Activated naive CD4-positive, alpha-beta T cell treated with anti-CD3 and anti-CD28 coated beads, Interleukin-2, amount 10 ng/mL, durations not matched to agents 7 days and 5 days (primary cell): Measurements from ENCODE around the gene ADAMTS10.
A peak's percentile ranks its signal among the peaks of the same experiment; 100 is the strongest.
"Not testable (repeated sequence)": the region's sequence is repeated elsewhere in the genome, so short reads cannot be mapped to it uniquely, and the experiment has no call there.

Source experiments
- CTCF ChIA-PET: fragments of 350-600 bp; sonication (Branson Sonifier 250); formaldehyde crosslinking; loops from one replicate; lab custom pipeline; 2021; ENCODE audit warnings: antibody characterized with exemption; lab: Charles Lee
- DNase-seq: peaks from one replicate; pipeline ENCODE4 v3.0.0-alpha.2; 2020
- H3K27ac Mint-ChIP-seq: one replicate; pipeline ENCODE4 v1.8.0; 2021; ENCODE audit warnings: mild to moderate bottlenecking, moderate library complexity, mixed read lengths
- H3K27me3 Mint-ChIP-seq: one replicate; pipeline ENCODE4 v1.8.0; 2021; ENCODE audit warnings: mild to moderate bottlenecking, mixed read lengths
- H3K36me3 Mint-ChIP-seq: one replicate; pipeline ENCODE4 v1.8.0; 2021; ENCODE audit warnings: mixed read lengths
- H3K4me1 Mint-ChIP-seq: one replicate; pipeline ENCODE4 v1.8.0; 2021; ENCODE audit warnings: mixed read lengths
- H3K4me3 Mint-ChIP-seq: one replicate; pipeline ENCODE4 v1.8.0; 2021; ENCODE audit warnings: mild to moderate bottlenecking, moderate library complexity, mixed read lengths
- H3K9me3 Mint-ChIP-seq: one replicate; pipeline ENCODE4 v1.8.0; 2021; ENCODE audit warnings: mixed read lengths

Gene ADAMTS10

DNA sequence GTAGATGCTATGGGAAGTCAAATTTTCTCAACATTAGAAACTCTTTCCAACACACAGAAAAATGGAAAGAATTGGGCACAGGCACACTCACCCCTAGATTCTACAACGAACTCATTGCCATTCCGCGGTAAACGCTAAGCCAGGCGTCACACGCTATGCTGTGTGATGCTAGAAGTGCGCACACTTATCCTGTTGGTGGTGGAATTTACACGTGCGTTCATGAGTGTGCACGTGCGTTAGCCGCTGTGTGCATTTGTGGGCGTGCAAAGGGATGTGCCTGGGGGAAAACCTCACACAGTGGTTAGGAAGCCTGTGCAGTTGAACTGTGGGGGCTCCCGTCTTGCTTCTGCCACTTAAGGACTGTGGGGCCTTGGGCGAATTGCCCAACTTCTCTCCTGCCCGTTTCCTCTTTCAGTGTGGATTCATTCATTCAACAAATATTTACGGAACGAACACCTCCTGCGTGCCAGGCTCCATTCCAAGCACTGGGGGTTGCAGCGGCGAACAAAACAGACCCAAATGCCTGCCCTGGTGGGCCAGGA lies 27.6 kb upstream of the ADAMTS10 start:
- H3K4me3 Mint-ChIP-seq, result no peak overlapping the region
- CTCF ChIA-PET, result interaction anchor here (1.3 kb wide), 1 partner anchor 13 kb away, joined by 4 read pairs; no protein-coding TSS in a partner anchor
- H3K27me3 Mint-ChIP-seq, result peaks cover 44% of the 10 kb centered on the region
- H3K9me3 Mint-ChIP-seq, result peaks cover 7% of the 10 kb centered on the region
- peaks cover 8% of the 10 kb centered on the region for H3K4me1 Mint-ChIP-seq
- H3K27ac Mint-ChIP-seq, result no peak overlapping the region
- H3K36me3 Mint-ChIP-seq, result no peaks in the 10 kb centered on the region
- no peak for DNase-seq

GRCh38 chr19:8637070-8637469 lies 26.6 kb upstream of the ADAMTS10 start:
- H3K36me3 Mint-ChIP-seq, H3K9me3 Mint-ChIP-seq, H3K27ac Mint-ChIP-seq, DNase-seq, CTCF ChIA-PET, H3K4me1 Mint-ChIP-seq, H3K4me3 Mint-ChIP-seq: not testable (repeated sequence)
- H3K27me3 Mint-ChIP-seq, result peaks cover 44% of the 10 kb centered on the region

GRCh38 chr19:8635422-8635821 lies 24.9 kb upstream of the ADAMTS10 start:
- Mint-ChIP-seq H3K27me3 (peaks cover 37% of the 10 kb centered on the region), H3K36me3 (no peaks in the 10 kb centered on the region), H3K4me3 (no peak overlapping the region), H3K9me3 (no peaks in the 10 kb centered on the region), H3K27ac (no peak overlapping the region), H3K4me1 (peaks cover 8% of the 10 kb centered on the region)
- DNase-seq, result no peak
- CTCF ChIA-PET, result no interaction called here

GRCh38 chr19:8631425-8631819 lies 20.9 kb upstream of the ADAMTS10 start:
- Mint-ChIP-seq H3K4me1 (peaks cover 5% of the 10 kb centered on the region), H3K36me3 (no peaks in the 10 kb centered on the region), H3K27me3 (peaks cover 4% of the 10 kb centered on the region), H3K9me3 (no peaks in the 10 kb centered on the region), H3K27ac (no peak overlapping the region), H3K4me3 (no peak overlapping the region)
- CTCF ChIA-PET, result no interaction called here
- DNase-seq, result no peak

GRCh38 chr19:8630796-8631424 lies 20.4 kb upstream of the ADAMTS10 start:
- no peak overlapping the region for H3K27ac Mint-ChIP-seq
- H3K9me3 Mint-ChIP-seq, result no peaks in the 10 kb centered on the region
- no peak overlapping the region for H3K4me3 Mint-ChIP-seq
- DNase-seq, result no peak
- CTCF ChIA-PET, result no interaction called here
- no peaks in the 10 kb centered on the region for H3K36me3 Mint-ChIP-seq
- H3K4me1 Mint-ChIP-seq, result peaks cover 5% of the 10 kb centered on the region
- H3K27me3 Mint-ChIP-seq, result peaks cover 4% of the 10 kb centered on the region

GRCh38 chr19:8629996-8630683 lies 19.6 kb upstream of the ADAMTS10 start, which contains the start of gene NFILZ:
Gene NFILZ, plus strand, starts transcription at chr19:8630633. Its CDS starts 46,133 bp downstream, at chr19:8676766.
- CTCF ChIA-PET, result no interaction called here
- Mint-ChIP-seq H3K27ac (no peak within 1 kb of the TSS), H3K4me3 (no peak within 1 kb of the TSS), H3K36me3 (no peaks in the 10 kb centered on the region), H3K4me1 (peaks cover 5% of the 10 kb centered on the region), H3K27me3 (peaks cover 4% of the 10 kb centered on the region), H3K9me3 (no peaks in the 10 kb centered on the region)
- no peak for DNase-seq

DNA sequence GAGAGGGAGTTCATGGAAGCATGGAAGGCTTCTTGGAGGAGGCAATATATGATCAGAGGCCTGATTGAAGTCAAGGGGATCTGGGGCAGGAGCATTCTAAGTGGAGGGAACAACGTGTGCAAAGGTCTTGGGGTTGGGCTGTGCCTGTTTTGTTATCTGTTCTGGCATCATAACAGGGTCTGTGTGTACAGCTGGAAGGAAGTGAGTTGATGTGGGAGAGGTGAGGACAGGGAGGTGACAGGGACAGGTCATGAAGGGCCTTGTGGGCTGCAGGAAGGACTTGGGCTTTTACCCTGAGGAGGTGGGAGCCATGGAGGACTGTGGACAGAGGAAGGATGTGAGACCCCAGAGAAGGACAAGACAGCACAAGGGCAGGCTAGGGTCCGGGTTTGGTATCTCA lies 18.7 kb upstream of the ADAMTS10 start:
- CTCF ChIA-PET, result no interaction called here
- H3K27me3 Mint-ChIP-seq, result peaks cover 4% of the 10 kb centered on the region
- no peak overlapping the region for H3K4me3 Mint-ChIP-seq
- H3K9me3 Mint-ChIP-seq, result no peaks in the 10 kb centered on the region
- DNase-seq, result no peak
- no peak overlapping the region for H3K27ac Mint-ChIP-seq
- no peaks in the 10 kb centered on the region for H3K36me3 Mint-ChIP-seq
- H3K4me1 Mint-ChIP-seq, result peaks cover 5% of the 10 kb centered on the region

- Mint-ChIP-seq H3K4me3 (no peak overlapping the region), H3K9me3 (no peaks in the 10 kb centered on the region), H3K27ac (no peak overlapping the region), H3K27me3 (no peaks in the 10 kb centered on the region), H3K36me3 (no peaks in the 10 kb centered on the region), H3K4me1 (no peaks in the 10 kb centered on the region)
- no peak for DNase-seq
- CTCF ChIA-PET, result no interaction called here
Measured at GRCh38 chr19:8626842-8627241, 16.3 kb upstream of the ADAMTS10 start.

GRCh38 chr19:8622886-8623285 lies 12.4 kb upstream of the ADAMTS10 start:
- not testable (repeated sequence) for H3K36me3 Mint-ChIP-seq, H3K4me1 Mint-ChIP-seq, DNase-seq, H3K4me3 Mint-ChIP-seq, H3K9me3 Mint-ChIP-seq, H3K27ac Mint-ChIP-seq
- CTCF ChIA-PET, result interaction anchor here (1.1 kb wide), 1 partner anchor 41 kb away, joined by 3 read pairs; no protein-coding TSS in a partner anchor
- H3K27me3 Mint-ChIP-seq, result peaks cover 15% of the 10 kb centered on the region

GRCh38 chr19:8618751-8619150 lies 8.2 kb upstream of the ADAMTS10 start:
- DNase-seq, result no peak
- CTCF ChIA-PET, result no interaction called here
- no peak overlapping the region for H3K27ac Mint-ChIP-seq
- H3K36me3 Mint-ChIP-seq, result no peaks in the 10 kb centered on the region
- no peaks in the 10 kb centered on the region for H3K9me3 Mint-ChIP-seq
- H3K4me1 Mint-ChIP-seq, result peaks cover 7% of the 10 kb centered on the region
- H3K27me3 Mint-ChIP-seq, result peaks cover 46% of the 10 kb centered on the region
- H3K4me3 Mint-ChIP-seq, result no peak overlapping the region

- no peak overlapping the region for H3K27ac Mint-ChIP-seq
- DNase-seq, result no peak
- no peaks in the 10 kb centered on the region for H3K36me3 Mint-ChIP-seq
- H3K4me3 Mint-ChIP-seq, result no peak overlapping the region
- CTCF ChIA-PET, result interaction anchor here (1.7 kb wide), 1 partner anchor 76 kb away, joined by 5 read pairs; no protein-coding TSS in a partner anchor
- H3K4me1 Mint-ChIP-seq, result peaks cover 7% of the 10 kb centered on the region
- H3K27me3 Mint-ChIP-seq, result peaks cover 53% of the 10 kb centered on the region
- H3K9me3 Mint-ChIP-seq, result no peaks in the 10 kb centered on the region
Measured at GRCh38 chr19:8617984-8618383, 7.5 kb upstream of the ADAMTS10 start.

- H3K9me3 Mint-ChIP-seq, H3K36me3 Mint-ChIP-seq, H3K27ac Mint-ChIP-seq, H3K4me3 Mint-ChIP-seq, DNase-seq, H3K4me1 Mint-ChIP-seq: not testable (repeated sequence)
- CTCF ChIA-PET, result interaction anchor here (1.4 to 1.7 kb wide), 2 partner anchors 77 to 264 kb away, joined by 3 to 5 read pairs; no protein-coding TSS in a partner anchor
- H3K27me3 Mint-ChIP-seq, result peaks cover 59% of the 10 kb centered on the region
Measured at GRCh38 chr19:8617325-8617724, 6.8 kb upstream of the ADAMTS10 start.

- H3K27ac Mint-ChIP-seq, result no peak overlapping the region
- no peak for DNase-seq
- CTCF ChIA-PET, result interaction anchor here (1.4 to 1.7 kb wide), 2 partner anchors 77 to 263 kb away, joined by 3 to 5 read pairs; no protein-coding TSS in a partner anchor
- H3K9me3 Mint-ChIP-seq, result no peaks in the 10 kb centered on the region
- no peak overlapping the region for H3K4me3 Mint-ChIP-seq
- peaks cover 10% of the 10 kb centered on the region for H3K4me1 Mint-ChIP-seq
- no peaks in the 10 kb centered on the region for H3K36me3 Mint-ChIP-seq
- peaks cover 63% of the 10 kb centered on the region for H3K27me3 Mint-ChIP-seq
Measured at GRCh38 chr19:8616861-8617260, 6.3 kb upstream of the ADAMTS10 start.

DNA sequence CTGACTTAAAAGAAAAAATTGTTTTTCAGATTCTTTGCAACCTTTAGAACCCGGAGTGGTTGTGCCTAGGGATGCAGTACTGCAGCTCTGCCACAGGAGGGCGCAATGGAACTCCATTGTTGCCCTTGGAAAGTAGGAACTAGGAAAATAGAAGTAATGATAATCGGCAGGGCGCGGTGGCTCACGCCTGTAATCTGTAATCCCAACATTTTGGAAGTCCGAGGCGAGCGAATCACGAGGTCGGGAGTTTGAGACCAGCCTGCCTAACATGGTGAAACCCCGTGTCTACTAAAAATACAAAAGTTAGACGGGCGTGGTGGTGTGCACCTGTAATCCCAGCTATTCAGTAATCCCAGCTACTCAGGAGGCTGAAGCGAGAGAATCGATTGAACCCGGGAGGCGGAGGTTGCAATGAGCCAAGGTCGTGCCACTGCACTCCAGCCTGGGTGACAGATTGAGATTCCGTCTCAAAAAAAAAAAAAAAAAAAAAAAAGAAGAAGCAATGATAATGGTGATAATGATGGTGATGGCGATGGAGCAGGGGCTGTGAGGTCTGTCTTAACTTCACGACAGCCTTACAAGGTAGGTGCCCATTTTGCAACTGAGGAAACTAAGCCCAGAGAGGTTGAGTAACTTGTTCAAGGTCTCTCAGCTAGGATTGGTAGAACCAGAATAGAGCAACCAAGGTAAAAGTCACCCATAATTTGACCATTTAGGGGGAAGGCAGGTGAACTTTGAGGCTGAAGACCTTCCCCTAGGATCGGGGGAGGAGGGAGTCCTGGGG lies 5.5 kb upstream of the ADAMTS10 start:
- H3K4me1 Mint-ChIP-seq, result peaks cover 13% of the 10 kb centered on the region
- peak; percentile 79 for DNase-seq
- CTCF ChIA-PET, result interaction anchor here (1.1 to 1.7 kb wide), 6 partner anchors 12 to 263 kb away, joined by 3 to 5 read pairs (median 4); partner anchors contain the start of gene MARCHF2
- H3K9me3 Mint-ChIP-seq, result no peaks in the 10 kb centered on the region
- no peaks in the 10 kb centered on the region for H3K36me3 Mint-ChIP-seq
- H3K27me3 Mint-ChIP-seq, result peaks cover 63% of the 10 kb centered on the region
- H3K4me3 Mint-ChIP-seq, result no peak overlapping the region
- no peak overlapping the region for H3K27ac Mint-ChIP-seq
